ENCODE results near the gene ATOH8.

Gene ATOH8

GRCh38 chr2:85755122-85756027 lies 1.6 kb downstream of the ATOH8 start:
- DNase-seq = no peak

GRCh38 chr2:85756195-85756594 lies 2.4 kb downstream of the ATOH8 start:
- DNase-seq = no peak

GRCh38 chr2:85756822-85757435 lies 3.1 kb downstream of the ATOH8 start:
- no peak for DNase-seq

- no peak for DNase-seq
These were observed 4.1 kb downstream of the ATOH8 start for GRCh38 chr2:85757860-85758259.

- DNase-seq = no peak
These were observed 4.8 kb downstream of the ATOH8 start for GRCh38 chr2:85758361-85759256.

GRCh38 chr2:85759257-85759613 lies 5.4 kb downstream of the ATOH8 start:
- DNase-seq = no peak

- DNase-seq = no peak
These were observed 6.6 kb downstream of the ATOH8 start for GRCh38 chr2:85760371-85760770.

- DNase-seq = no peak
These were observed 7.1 kb downstream of the ATOH8 start for GRCh38 chr2:85760872-85761271.

- no peak for DNase-seq
These were observed 7.7 kb downstream of the ATOH8 start for GRCh38 chr2:85761512-85761944.

- no peak for DNase-seq
These were observed 8.2 kb downstream of the ATOH8 start for GRCh38 chr2:85761946-85762345.

GRCh38 chr2:85763132-85763531 lies 9.3 kb downstream of the ATOH8 start:
- no peak for DNase-seq

- no peak for DNase-seq
These were observed 10.0 kb downstream of the ATOH8 start for GRCh38 chr2:85763831-85764230.

- DNase-seq = no peak
These were observed 11.4 kb downstream of the ATOH8 start for GRCh38 chr2:85765081-85765731.

GRCh38 chr2:85766229-85766628 lies 12.4 kb downstream of the ATOH8 start:
- DNase-seq = no peak

- DNase-seq = no peak
These were observed 14.2 kb downstream of the ATOH8 start for GRCh38 chr2:85767803-85768665.

GRCh38 chr2:85768713-85769112 lies 14.9 kb downstream of the ATOH8 start:
- no peak for DNase-seq

GRCh38 chr2:85769236-85769982 lies 15.6 kb downstream of the ATOH8 start:
- no peak for DNase-seq

GRCh38 chr2:85769983-85770362 lies 16.2 kb downstream of the ATOH8 start:
- DNase-seq = no peak

- DNase-seq = no peak
These were observed 16.6 kb downstream of the ATOH8 start for GRCh38 chr2:85770369-85770768.

GRCh38 chr2:85770786-85771409 lies 17.1 kb downstream of the ATOH8 start:
- DNase-seq = no peak

GRCh38 chr2:85771486-85771885 lies 17.7 kb downstream of the ATOH8 start:
- no peak for DNase-seq
